ENCODE measurements around the gene ZNF705A. TPM values are rescaled to one million over a fixed set of nuclear protein-coding genes. Genes with fewer than 3 reads are reported as not detected.
"Not testable (repeated sequence)": the region's sequence is repeated elsewhere in the genome, so short reads cannot be mapped to it uniquely, and the experiment has no call there.

The ZNF705A gene
- polyA plus RNA-seq (ENCODE audit: insufficient read length): 0.25 TPM

- no peak for DNase-seq (ENCODE audit: low read depth)
These were observed at the start of gene ZNF705A for GRCh38 chr12:8156845-8157244. Gene ZNF705A, plus strand, starts transcription at chr12:8157015. Its CDS starts 15,611 bp downstream, at chr12:8172626.

DNA sequence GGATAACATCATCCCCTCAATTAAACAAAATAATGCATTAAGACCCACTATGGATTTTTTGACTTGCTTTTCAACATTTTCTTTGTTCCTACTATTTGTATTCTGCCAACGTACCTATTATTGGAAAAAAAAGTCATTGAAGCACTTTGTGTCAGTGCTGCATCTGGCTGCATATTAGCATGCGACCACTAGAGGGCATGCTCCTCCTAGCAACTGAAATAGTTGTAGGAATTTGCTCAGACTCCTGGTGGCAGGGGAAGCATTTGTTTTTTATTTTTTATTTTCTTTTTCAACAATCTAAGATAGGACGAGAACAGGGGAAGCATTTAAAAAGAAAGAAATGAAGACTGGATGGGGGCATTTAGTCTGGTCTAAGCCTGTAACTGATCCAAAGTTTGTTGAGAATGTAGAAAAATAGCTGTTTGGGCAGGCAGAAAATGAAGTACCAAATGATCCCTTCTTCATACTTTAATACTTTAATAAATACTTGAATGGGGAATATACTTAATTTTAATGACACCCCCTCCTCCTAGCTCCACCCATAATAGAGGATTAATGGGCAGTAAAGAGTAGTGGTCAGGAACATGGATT lies 47.9 kb upstream of the ZNF705A start:
- peak; percentile 50 for DNase-seq (ENCODE audit: low read depth)

- not testable (repeated sequence) for DNase-seq (ENCODE audit: low read depth)
These were observed 43.7 kb upstream of the ZNF705A start for GRCh38 chr12:8113117-8113516.

DNA sequence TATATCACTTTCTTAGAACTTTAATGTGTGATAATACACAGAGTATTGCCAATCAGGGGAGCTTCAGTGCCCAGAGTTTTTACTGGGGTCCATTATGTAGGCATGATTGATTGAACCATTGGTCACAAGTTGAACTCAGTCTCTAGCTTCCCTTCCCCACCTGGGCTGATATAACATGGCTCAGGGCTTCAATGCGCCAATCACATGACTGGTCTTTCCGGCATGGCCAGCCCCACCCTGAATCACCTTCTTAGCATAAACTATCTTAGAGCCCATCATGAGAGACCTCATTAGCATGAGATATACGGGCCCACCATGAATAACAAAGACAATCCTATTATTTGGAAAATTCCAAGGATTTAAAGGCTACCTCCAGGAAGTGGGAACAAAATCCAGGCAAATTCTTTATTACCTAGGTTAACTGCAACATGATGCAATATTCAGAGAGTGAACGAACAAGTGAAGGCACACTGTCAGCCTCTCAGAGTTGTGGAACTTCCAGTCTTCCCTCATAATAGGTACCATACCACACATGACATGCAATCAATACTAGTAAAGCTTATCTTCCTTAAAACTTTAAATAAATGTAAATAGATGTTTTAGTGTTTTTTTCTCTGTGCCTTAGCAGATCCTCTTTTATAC lies 36.6 kb upstream of the ZNF705A start:
- no peak for DNase-seq (ENCODE audit: low read depth)

- DNase-seq (ENCODE audit: low read depth): no peak
These were observed 33.5 kb upstream of the ZNF705A start, which contains the start of gene CLEC4A for GRCh38 chr12:8123124-8123912. Gene CLEC4A, plus strand, starts transcription at chr12:8123617. Its CDS starts 262 bp downstream, at chr12:8123879.

DNA sequence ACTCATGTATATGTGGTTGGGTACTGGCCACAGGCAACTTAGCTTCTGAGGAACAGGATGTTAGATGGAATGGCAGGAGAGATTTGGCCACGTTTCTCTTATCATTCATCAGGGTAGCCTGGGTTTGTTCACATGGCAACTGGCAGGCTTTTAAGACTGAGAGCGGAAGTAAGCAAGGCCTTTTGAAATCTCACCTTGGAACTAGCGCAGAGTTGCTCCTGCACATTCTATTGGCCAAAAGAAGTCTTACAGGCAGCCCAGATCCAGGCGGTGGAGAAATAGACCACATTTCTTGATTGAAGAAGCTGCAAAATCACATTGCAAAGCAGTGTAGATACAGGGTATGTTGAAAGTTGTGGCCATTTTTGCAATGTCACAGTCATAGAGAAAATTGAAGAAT lies 29.7 kb upstream of the ZNF705A start:
- no peak for DNase-seq (ENCODE audit: low read depth)

DNA sequence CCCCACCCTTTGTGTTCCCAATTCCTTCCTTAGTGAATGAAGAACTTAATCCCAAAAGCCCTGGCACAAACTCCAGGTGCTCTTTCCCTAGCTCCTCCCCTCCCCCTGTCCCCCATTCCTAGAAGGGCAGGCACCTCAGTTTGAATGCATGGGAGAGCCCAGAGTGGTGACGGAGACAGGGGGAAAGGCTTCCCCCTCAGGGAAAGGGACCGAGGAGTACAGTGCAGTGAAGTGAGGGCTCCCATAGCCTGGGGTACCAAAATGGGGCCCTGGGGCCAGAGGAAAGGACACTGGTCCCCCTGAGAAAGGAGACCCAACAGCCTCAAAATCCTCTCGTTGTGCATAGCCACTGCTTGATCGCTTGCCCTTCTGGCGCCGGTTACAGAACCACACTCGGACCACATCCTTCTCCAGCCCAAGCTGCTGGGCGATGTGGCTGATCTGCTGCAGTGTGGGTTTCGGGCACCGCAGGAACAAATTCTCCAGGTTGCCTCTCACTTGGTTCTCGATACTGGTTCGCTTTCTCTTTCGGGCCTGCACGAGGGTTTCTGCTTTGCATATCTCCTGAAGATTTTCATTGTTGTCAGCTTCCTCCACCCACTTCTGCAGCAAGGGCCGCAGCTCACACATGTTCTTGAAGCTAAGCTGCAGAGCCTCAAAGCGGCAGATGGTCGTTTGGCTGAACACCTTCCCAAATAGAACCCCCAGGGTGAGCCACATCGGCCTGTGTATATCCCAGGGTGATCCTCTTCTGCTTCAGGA lies 23.0 kb upstream of the ZNF705A start:
- not testable (repeated sequence) for DNase-seq (ENCODE audit: low read depth)

DNA sequence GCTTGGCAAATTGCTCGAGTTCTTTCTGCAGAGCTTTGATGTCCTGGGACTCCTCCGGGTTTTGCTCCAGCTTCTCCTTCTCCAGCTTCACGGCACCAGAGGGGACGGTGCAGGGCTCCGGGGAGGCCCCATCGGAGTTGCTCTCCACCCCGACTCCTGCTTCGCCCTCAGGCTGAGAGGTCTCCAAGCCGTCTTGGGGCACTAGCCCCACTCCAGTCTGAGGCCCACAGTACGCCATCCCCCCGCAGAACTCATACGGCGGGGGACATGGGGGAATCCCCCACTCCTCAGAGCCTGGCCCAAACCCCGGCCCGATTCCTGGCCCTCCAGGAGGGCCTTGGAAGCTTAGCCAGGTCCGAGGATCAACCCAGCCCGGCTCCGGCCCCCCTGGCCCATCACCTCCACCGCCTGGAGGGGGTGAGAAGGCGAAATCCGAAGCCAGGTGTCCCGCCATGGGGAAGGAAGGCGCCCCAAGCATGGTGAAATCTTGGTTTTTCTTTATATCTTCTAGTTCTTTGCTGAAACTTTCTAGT lies 22.4 kb upstream of the ZNF705A start:
- DNase-seq (ENCODE audit: low read depth): not testable (repeated sequence)

- not testable (repeated sequence) for DNase-seq (ENCODE audit: low read depth)
These were observed 15.2 kb upstream of the ZNF705A start for GRCh38 chr12:8141647-8142046.

DNA sequence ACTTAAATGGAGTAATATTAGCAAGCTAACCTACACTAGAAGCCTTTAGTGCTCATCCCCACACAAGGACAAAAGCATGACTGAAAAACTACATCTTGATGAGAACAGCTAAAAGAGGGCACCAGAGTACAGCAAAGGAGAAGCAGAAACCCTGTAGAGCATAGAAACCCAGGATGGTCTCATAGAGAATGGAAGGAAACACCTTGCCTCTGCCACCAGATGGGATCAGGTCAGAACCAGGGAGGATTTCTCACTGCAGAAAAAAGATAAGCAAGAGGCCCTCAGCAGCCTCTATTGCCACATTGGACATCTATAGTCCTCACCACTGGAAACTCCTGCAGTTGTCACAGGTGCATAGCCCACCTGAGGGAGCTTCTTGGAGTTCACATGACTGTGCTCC lies 13.6 kb upstream of the ZNF705A start:
- no peak for DNase-seq (ENCODE audit: low read depth)

DNA sequence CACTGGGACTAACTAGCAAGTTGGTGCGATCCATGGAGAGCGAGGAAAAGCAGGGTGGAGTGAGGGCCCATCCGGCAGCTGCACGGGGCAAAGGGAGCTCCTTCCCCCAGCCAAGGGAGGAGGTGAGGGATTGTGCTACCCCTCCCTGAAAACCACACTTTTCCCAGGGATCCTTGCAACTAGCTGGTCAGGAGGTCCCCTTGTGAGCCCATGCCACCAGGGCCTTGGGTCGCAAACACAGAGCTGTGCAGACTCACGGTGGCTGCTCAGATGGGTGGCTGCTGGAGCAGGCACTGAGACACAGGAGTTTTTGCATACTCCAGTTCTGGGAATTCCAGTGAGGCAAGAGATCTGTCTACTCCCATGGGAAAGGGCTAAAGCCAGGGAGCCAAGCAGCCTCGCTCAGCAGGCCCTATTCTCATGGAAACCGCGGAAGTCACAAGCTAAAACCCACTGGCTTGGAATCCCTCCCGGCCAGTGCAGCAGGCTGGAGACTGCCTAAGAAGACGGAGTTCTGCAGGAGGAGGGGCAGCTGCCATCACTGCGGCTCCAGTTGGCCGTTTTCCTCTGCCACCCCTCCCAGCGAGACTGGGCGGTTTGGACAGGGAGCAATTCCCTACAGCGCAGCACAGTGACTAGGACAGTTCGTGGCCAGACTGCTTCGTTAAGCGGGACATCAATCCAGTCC lies 10.9 kb upstream of the ZNF705A start:
- no peak for DNase-seq (ENCODE audit: low read depth)

DNA sequence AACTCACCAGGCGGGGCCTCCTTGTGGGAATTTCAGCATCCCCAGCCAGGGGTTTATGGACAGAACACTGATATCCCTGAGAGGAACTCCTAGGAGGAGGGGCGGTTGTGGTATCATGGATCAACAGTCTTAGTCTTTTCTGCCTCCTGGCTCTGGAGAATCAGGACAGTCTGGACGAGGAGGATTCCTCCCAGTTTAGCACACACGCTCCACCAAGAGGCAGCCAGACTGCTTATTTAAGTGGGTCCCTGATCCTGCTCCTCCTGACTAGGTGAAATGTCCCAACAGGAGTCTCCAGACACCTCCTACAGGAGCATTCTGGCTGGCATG lies 10.4 kb upstream of the ZNF705A start:
- no peak for DNase-seq (ENCODE audit: low read depth)

- no peak for DNase-seq (ENCODE audit: low read depth)
These were observed 2.3 kb upstream of the ZNF705A start for GRCh38 chr12:8154526-8154925.

GRCh38 chr12:8156416-8156815 lies 399 bp upstream of the ZNF705A start:
- DNase-seq (ENCODE audit: low read depth): no peak

GRCh38 chr12:8157484-8158198 lies 826 bp downstream of the ZNF705A start:
- DNase-seq (ENCODE audit: low read depth): no peak

GRCh38 chr12:8172911-8173310 lies 16.1 kb downstream of the ZNF705A start:
- not testable (repeated sequence) for DNase-seq (ENCODE audit: low read depth)

DNA sequence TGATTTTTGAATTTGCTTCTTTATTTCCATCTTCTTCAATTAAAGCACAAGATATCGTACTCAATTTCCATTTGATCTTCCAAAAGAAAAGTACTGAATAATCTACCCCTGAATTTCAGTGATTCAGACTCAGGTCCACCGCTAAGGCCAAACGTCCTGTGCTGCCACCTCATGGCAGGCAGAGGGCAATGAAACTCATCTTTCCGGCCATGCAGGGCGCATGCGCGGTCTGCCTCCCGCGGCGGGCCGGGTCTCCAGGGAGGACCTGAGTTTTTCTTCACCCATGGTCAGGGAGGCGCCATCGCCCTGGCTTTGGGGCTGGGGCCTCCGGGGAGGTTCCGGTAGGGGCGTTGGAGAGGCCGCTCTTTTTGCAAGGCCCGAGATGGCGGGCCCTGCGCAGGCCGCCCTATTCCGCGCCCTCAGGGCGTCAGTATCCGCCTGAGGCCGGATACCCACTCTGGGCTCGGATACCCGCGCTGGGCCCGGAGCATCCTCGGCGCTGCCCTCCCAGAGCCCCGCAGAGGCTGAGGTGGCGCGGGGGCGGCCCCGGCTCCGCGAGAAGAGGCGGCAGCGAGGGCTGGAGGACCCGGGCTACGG lies 23.3 kb downstream of the ZNF705A start:
- DNase-seq (ENCODE audit: low read depth): not testable (repeated sequence)

DNA sequence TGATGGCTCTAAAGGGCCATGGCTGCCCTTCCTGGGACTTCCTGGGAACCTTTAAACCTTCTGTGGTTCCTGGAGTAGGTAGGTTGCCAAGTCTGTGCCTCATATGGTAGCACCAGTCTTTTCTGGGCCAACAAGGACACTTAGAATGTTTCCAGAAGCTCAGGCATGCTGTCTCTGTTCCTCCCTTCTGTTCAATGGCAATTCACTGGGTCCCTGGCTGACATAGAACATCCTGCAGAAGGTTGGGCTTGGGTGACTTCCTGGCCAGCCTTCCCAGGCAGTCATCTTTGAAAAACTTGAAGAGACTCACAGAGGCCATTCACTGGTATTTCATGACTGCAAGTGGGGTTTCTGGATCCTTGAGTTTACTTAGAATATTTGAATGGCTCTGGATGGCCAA lies 24.5 kb downstream of the ZNF705A start:
- not testable (repeated sequence) for DNase-seq (ENCODE audit: low read depth)

- DNase-seq (ENCODE audit: low read depth): not testable (repeated sequence)
These were observed 26.1 kb downstream of the ZNF705A start for GRCh38 chr12:8182923-8183322.

- DNase-seq (ENCODE audit: low read depth): not testable (repeated sequence)
These were observed 26.5 kb downstream of the ZNF705A start for GRCh38 chr12:8183346-8183745.

Measured in forelimb muscle (tissue), 1 donor.